ENCODE results near the gene GCSH. TPM values are rescaled to one million over a fixed set of nuclear protein-coding genes. Genes with fewer than 3 reads are reported as not detected.

GCSH gene
- total and polyA plus RNA-seq, 4 donors, result 34.6 to 132 (median 55.0) TPM

GRCh38 chr16:81128726-81129524 is 32.7 kb upstream of the GCSH start:
- no peak for DNase-seq (ENCODE audit: low spot score)
- Histone ChIP-seq H3K36me3 (ENCODE audit: control insufficient read depth in 4 of 4, insufficient read depth in 3 of 4, low read depth in 1 of 4, low read length in 3 of 4) (no peaks in the 10 kb centered on the region), H3K27me3 (ENCODE audit: control insufficient read depth in 4 of 4, insufficient read depth in 4 of 4, low read length in 3 of 4) (no peaks in the 10 kb centered on the region), H3K4me1 (ENCODE audit: control insufficient read depth in 4 of 4, insufficient read depth in 4 of 4, low read length in 3 of 4) (peaks cover 0 to under 1% (median 0%) of the 10 kb centered on the region in 4 donors), H3K9ac (ENCODE audit: low read depth in 1 of 2, low read length in 2 of 2) (no peak overlapping the region), H3K4me3 (ENCODE audit: low read depth in 1 of 3, low read length in 3 of 3) (no peak overlapping the region), H3K27ac (ENCODE audit: low read depth in 1 of 2, low read length in 2 of 2) (no peak overlapping the region), H3K9me3 (ENCODE audit: control insufficient read depth in 4 of 4, low read length in 3 of 4) (no peaks in the 10 kb centered on the region)
- 91% methylated on average over 16 of the region's 16 CpGs for WGBS
- TF ChIP-seq RXRA (IDR thresholded peaks at IDR 0.05) (no peak), FOXA2 (IDR thresholded peaks at IDR 0.05) (no peak), JUND (IDR thresholded peaks at IDR 0.05) (no peak), GABPA (IDR thresholded peaks at IDR 0.05 in 1 of 2, conservative IDR thresholded peaks at IDR 0.05 in 1 of 2) (no peak)
- TF ChIP-seq, protein P1, sequence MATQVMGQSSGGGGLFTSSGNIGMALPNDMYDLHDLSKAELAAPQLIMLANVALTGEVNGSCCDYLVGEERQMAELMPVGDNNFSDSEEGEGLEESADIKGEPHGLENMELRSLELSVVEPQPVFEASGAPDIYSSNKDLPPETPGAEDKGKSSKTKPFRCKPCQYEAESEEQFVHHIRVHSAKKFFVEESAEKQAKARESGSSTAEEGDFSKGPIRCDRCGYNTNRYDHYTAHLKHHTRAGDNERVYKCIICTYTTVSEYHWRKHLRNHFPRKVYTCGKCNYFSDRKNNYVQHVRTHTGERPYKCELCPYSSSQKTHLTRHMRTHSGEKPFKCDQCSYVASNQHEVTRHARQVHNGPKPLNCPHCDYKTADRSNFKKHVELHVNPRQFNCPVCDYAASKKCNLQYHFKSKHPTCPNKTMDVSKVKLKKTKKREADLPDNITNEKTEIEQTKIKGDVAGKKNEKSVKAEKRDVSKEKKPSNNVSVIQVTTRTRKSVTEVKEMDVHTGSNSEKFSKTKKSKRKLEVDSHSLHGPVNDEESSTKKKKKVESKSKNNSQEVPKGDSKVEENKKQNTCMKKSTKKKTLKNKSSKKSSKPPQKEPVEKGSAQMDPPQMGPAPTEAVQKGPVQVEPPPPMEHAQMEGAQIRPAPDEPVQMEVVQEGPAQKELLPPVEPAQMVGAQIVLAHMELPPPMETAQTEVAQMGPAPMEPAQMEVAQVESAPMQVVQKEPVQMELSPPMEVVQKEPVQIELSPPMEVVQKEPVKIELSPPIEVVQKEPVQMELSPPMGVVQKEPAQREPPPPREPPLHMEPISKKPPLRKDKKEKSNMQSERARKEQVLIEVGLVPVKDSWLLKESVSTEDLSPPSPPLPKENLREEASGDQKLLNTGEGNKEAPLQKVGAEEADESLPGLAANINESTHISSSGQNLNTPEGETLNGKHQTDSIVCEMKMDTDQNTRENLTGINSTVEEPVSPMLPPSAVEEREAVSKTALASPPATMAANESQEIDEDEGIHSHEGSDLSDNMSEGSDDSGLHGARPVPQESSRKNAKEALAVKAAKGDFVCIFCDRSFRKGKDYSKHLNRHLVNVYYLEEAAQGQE (IDR thresholded peaks at IDR 0.05), result no peak
- TF ChIP-seq, protein P2, sequence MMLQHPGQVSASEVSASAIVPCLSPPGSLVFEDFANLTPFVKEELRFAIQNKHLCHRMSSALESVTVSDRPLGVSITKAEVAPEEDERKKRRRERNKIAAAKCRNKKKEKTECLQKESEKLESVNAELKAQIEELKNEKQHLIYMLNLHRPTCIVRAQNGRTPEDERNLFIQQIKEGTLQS (IDR thresholded peaks at IDR 0.05), result no peak
- TF ChIP-seq, protein P3, sequence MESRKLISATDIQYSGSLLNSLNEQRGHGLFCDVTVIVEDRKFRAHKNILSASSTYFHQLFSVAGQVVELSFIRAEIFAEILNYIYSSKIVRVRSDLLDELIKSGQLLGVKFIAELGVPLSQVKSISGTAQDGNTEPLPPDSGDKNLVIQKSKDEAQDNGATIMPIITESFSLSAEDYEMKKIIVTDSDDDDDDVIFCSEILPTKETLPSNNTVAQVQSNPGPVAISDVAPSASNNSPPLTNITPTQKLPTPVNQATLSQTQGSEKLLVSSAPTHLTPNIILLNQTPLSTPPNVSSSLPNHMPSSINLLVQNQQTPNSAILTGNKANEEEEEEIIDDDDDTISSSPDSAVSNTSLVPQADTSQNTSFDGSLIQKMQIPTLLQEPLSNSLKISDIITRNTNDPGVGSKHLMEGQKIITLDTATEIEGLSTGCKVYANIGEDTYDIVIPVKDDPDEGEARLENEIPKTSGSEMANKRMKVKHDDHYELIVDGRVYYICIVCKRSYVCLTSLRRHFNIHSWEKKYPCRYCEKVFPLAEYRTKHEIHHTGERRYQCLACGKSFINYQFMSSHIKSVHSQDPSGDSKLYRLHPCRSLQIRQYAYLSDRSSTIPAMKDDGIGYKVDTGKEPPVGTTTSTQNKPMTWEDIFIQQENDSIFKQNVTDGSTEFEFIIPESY (IDR thresholded peaks at IDR 0.05), result no peak

GRCh38 chr16:81127051-81127450 is 30.9 kb upstream of the GCSH start:
- H3K4me1 ChIP-seq (ENCODE audit: control insufficient read depth in 4 of 4, insufficient read depth in 4 of 4, low read length in 3 of 4), result peaks cover 2 to 8% (median 5%) of the 10 kb centered on the region in 4 donors
- no peak overlapping the region for H3K4me3 ChIP-seq (ENCODE audit: low read depth in 1 of 3, low read length in 3 of 3)
- H3K9ac ChIP-seq (ENCODE audit: low read depth in 1 of 2, low read length in 2 of 2), result no peak overlapping the region
- no peaks in the 10 kb centered on the region for H3K9me3 ChIP-seq (ENCODE audit: control insufficient read depth in 4 of 4, low read length in 3 of 4)
- no peak overlapping the region for H3K27ac ChIP-seq (ENCODE audit: low read depth in 1 of 2, low read length in 2 of 2)
- 82% methylated on average over 5 of the region's 5 CpGs for WGBS
- no peak for DNase-seq (ENCODE audit: low spot score)
- TF ChIP-seq RAD21 (IDR thresholded peaks at IDR 0.05) (no peak), GABPA (IDR thresholded peaks at IDR 0.05 in 1 of 2, conservative IDR thresholded peaks at IDR 0.05 in 1 of 2) (no peak), YY1 (IDR thresholded peaks at IDR 0.05) (no peak), FOXA1 (IDR thresholded peaks at IDR 0.05) (no peak), FOXA2 (IDR thresholded peaks at IDR 0.05) (no peak), EGR1 (IDR thresholded peaks at IDR 0.05; ENCODE audit: low read depth in 2 of 2) (no peak), RXRA (IDR thresholded peaks at IDR 0.05) (no peak), JUND (IDR thresholded peaks at IDR 0.05) (no peak)
- TF ChIP-seq, protein P1 (IDR thresholded peaks at IDR 0.05), result no peak
- TF ChIP-seq, protein P4, sequence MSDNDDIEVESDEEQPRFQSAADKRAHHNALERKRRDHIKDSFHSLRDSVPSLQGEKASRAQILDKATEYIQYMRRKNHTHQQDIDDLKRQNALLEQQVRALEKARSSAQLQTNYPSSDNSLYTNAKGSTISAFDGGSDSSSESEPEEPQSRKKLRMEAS (IDR thresholded peaks at IDR 0.05), result no peak
- TF ChIP-seq, protein P5, sequence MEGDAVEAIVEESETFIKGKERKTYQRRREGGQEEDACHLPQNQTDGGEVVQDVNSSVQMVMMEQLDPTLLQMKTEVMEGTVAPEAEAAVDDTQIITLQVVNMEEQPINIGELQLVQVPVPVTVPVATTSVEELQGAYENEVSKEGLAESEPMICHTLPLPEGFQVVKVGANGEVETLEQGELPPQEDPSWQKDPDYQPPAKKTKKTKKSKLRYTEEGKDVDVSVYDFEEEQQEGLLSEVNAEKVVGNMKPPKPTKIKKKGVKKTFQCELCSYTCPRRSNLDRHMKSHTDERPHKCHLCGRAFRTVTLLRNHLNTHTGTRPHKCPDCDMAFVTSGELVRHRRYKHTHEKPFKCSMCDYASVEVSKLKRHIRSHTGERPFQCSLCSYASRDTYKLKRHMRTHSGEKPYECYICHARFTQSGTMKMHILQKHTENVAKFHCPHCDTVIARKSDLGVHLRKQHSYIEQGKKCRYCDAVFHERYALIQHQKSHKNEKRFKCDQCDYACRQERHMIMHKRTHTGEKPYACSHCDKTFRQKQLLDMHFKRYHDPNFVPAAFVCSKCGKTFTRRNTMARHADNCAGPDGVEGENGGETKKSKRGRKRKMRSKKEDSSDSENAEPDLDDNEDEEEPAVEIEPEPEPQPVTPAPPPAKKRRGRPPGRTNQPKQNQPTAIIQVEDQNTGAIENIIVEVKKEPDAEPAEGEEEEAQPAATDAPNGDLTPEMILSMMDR (IDR thresholded peaks at IDR 0.05; ENCODE audit: low read depth, low read length, missing input control), result no peak
- TF ChIP-seq, protein P3 (IDR thresholded peaks at IDR 0.05), result no peak
- no peaks in the 10 kb centered on the region for H3K27me3 ChIP-seq (ENCODE audit: control insufficient read depth in 4 of 4, insufficient read depth in 4 of 4, low read length in 3 of 4)
- H3K36me3 ChIP-seq (ENCODE audit: control insufficient read depth in 4 of 4, insufficient read depth in 3 of 4, low read depth in 1 of 4, low read length in 3 of 4), result no peaks in the 10 kb centered on the region
